B cell (primary cell): ENCODE data around the gene ZNG1C. TPM values are rescaled to one million over a fixed set of nuclear protein-coding genes. Genes with fewer than 3 reads are reported as not detected.
"Not testable (repeated sequence)": the region's sequence is repeated elsewhere in the genome, so short reads cannot be mapped to it uniquely, and the experiment has no call there.

Experiments used
- ATAC-seq: fragments of 200-7000 bp; cut with Tn5 transposase; one replicate; pipeline ENCODE4 v1.10.0; 2021; ENCODE audit warnings: low read depth, mild to moderate bottlenecking, moderate number of reproducible peaks, moderate library complexity
- CTCF ChIA-PET: fragments of 350-600 bp; sonication (Branson Sonifier 250); formaldehyde crosslinking; loops from one replicate; lab custom pipeline; 2021; ENCODE audit warnings: antibody characterized with exemption, inconsistent platforms; lab: Charles Lee
- POLR2A ChIA-PET: fragments of 350-600 bp; sonication (Branson Sonifier 250); formaldehyde crosslinking; loops from one replicate; lab custom pipeline; 2021; ENCODE audit warnings: antibody characterized with exemption; lab: Charles Lee
- DNase-seq: peaks from one replicate; pipeline ENCODE4 v3.0.0; 2013
- H2AFZ ChIP-seq: 2 replicates; pipeline ENCODE4 v1.6.1; 2012; ENCODE audit warnings: mild to moderate bottlenecking, low read depth, low read length; ENCODE audit not compliant: insufficient read depth, poor library complexity, severe bottlenecking
- H3K27ac ChIP-seq, 2 donors: 1 replicate in 1 of 2; 2 replicates in 1 of 2; pipeline ENCODE4 v1.5.1; 2012 to 2013; ENCODE audit warnings: low read length in 2 of 2, mild to moderate bottlenecking in 2 of 2, moderate library complexity in 1 of 2
- H3K27me3 ChIP-seq, 4 experiments: fragments of 200-600 bp in 1 of 4; sonication (generic) in 1 of 4; replicated peaks in 1 of 4; 1 replicate in 2 of 4; 2 replicates in 2 of 4; pipeline versions ENCODE4 v1.6.1 to v1.7.0; 2013 to 2016; ENCODE audit warnings: low read length in 3 of 4, mild to moderate bottlenecking in 2 of 4, mixed read lengths in 1 of 4, moderate library complexity in 1 of 4; ENCODE audit not compliant: insufficient read depth in 4 of 4, control insufficient read depth in 3 of 4; ENCODE audit errors: control extremely low read depth in 1 of 4
- H3K36me3 ChIP-seq, 2 experiments: replicated peaks in 1 of 2; 1 replicate in 1 of 2; 2 replicates in 1 of 2; pipeline versions ENCODE4 v1.6.1 to v1.7.1; 2013; ENCODE audit warnings: low read length in 1 of 2; ENCODE audit not compliant: insufficient read depth in 2 of 2, control insufficient read depth in 1 of 2; ENCODE audit errors: control extremely low read depth in 1 of 2, extremely low read depth in 1 of 2
- H3K4me1 ChIP-seq, 2 donors: fragments of 200-600 bp in 1 of 2; sonication (generic) in 1 of 2; 1 replicate in 1 of 2; 2 replicates in 1 of 2; pipeline versions ENCODE4 v1.5.1 to v1.6.1; 2013 to 2017; ENCODE audit warnings: low read length in 2 of 2; ENCODE audit not compliant: control insufficient read depth in 2 of 2, insufficient read depth in 2 of 2
- H3K4me2 ChIP-seq: replicated peaks from 2 replicates; pipeline ENCODE3; 2012; ENCODE audit warnings: mild to moderate bottlenecking, low read depth, low read length; ENCODE audit not compliant: poor library complexity, severe bottlenecking
- H3K4me3 ChIP-seq, 5 experiments: fragments of 200-600 bp in 1 of 5; sonication (generic) in 1 of 5; 1 replicate in 3 of 5; 2 replicates in 2 of 5; pipeline versions ENCODE4 v1.5.1 to v1.7.0; 2011 to 2016; ENCODE audit warnings: low read length in 4 of 5, mild to moderate bottlenecking in 4 of 5, low read depth in 2 of 5, control low read depth in 1 of 5, moderate library complexity in 1 of 5; ENCODE audit not compliant: insufficient read depth in 1 of 5; ENCODE audit errors: control extremely low read depth in 1 of 5, extremely low read depth in 1 of 5
- H3K79me2 ChIP-seq: fragments of 200-600 bp; sonication (generic); one replicate; pipeline ENCODE4 v1.6.0; 2016; ENCODE audit warnings: low read length; ENCODE audit not compliant: control insufficient read depth, insufficient read depth
- H3K9ac ChIP-seq: fragments of 200-600 bp; sonication (generic); 2 replicates; pipeline ENCODE4 v1.6.1; 2017; ENCODE audit warnings: mild to moderate bottlenecking, low read length, moderate library complexity
- H3K9me3 ChIP-seq, 3 donors: one replicate each; pipeline versions ENCODE4 v1.6.1 to v1.7.1; 2013; ENCODE audit warnings: low read length in 2 of 3; ENCODE audit not compliant: control insufficient read depth in 2 of 3, insufficient read depth in 1 of 3; ENCODE audit errors: control extremely low read depth in 1 of 3
- H4K20me1 ChIP-seq: 2 replicates; pipeline ENCODE4 v1.6.0; 2012; ENCODE audit warnings: mild to moderate bottlenecking, low read length; ENCODE audit not compliant: insufficient read depth, control insufficient read depth, poor library complexity, severe bottlenecking
- H3K27ac Mint-ChIP-seq: one replicate; pipeline ENCODE4 v1.8.0; 2021; ENCODE audit warnings: mixed read lengths
- H3K27me3 Mint-ChIP-seq: one replicate; pipeline ENCODE4 v1.8.0; 2021; ENCODE audit warnings: mixed read lengths
- H3K4me1 Mint-ChIP-seq: one replicate; pipeline ENCODE4 v1.8.0; 2021; ENCODE audit warnings: mixed read lengths
- H3K4me3 Mint-ChIP-seq: one replicate; pipeline ENCODE4 v1.8.0; 2021; ENCODE audit warnings: mixed read lengths
- H3K9me3 Mint-ChIP-seq: one replicate; pipeline ENCODE4 v1.8.0; 2022; ENCODE audit warnings: mixed read lengths; ENCODE audit not compliant: insufficient read depth
- WGBS: methylation state at CpG from one replicate; pipeline ENCODE4 v1.1.5; 2013; ENCODE audit warnings: missing lambda C conversion rate; ENCODE audit not compliant: insufficient coverage; 5-methylcytosine and 5-hydroxymethylcytosine counted together
- intact Hi-C: fragments of 100-400 bp; cut with micrococcal nuclease; formaldehyde crosslinking; loops from one replicate; pipeline ENCODE4 v1.10.0; 2022
- polyA minus RNA-seq: library from RNA; depleted of rRNA, polyadenylated mRNA; stranded (reverse); fragments of >200 nt; gene quantifications from 2 replicates; pipeline ENCODE4 v1.2.3, GENCODE V29; 2012
- polyA plus RNA-seq: library from polyadenylated mRNA; depleted of rRNA; stranded (reverse); fragments of >200 nt; gene quantifications from 2 replicates; pipeline ENCODE4 v1.2.3, GENCODE V29; 2012
- total RNA-seq, 2 donors: library from RNA; stranded (reverse); fragments of 120-200 nt in 1 of 2; gene quantifications; 1 replicate in 1 of 2; 2 replicates in 1 of 2; pipeline versions ENCODE4 v1.2.3 to v1.2.4, GENCODE V29; 2013 to 2022

The ZNG1C gene
- total RNA-seq (56.2 and 65.9 TPM in 2 replicates), polyA plus RNA-seq (24.2 and 48.9 TPM in 2 replicates), polyA minus RNA-seq (22.6 and 26.1 TPM in 2 replicates)
- total RNA-seq (2013): 48.1 TPM

DNA sequence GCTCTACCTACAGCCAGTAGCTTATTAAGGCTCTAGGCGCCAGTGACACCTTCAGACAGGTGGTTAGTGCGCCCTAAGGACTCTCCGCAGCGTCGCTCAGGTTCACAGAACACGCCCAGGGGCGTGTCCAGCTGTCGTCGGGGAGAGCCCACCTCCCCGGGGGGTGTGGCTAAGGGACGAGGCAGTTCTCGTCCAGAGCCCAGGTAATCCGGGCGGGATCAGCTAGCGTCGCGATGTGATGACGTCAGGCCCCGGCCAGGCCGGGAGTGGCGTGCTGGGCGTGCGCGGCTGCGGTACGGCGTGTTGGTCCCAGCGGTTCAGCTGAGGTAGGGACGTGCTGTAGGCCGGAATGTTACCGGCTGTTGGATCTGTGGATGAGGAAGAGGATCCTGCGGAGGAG, at the start of gene ZNG1C:
Gene ZNG1C (plus strand): TSS at position 301 of the 400 bp plus-strand sequence. CDS start 49 bp downstream, at position 350.
- H3K36me3 ChIP-seq, H4K20me1 ChIP-seq, H3K4me1 Mint-ChIP-seq, POLR2A ChIA-PET, H3K4me3 ChIP-seq, CTCF ChIA-PET, H3K4me2 ChIP-seq, H3K79me2 ChIP-seq, H3K9ac ChIP-seq, intact Hi-C loops, H3K27ac ChIP-seq, H3K27me3 ChIP-seq, ATAC-seq, H3K27ac Mint-ChIP-seq, DNase-seq, H3K9me3 Mint-ChIP-seq, H2AFZ ChIP-seq, H3K27me3 Mint-ChIP-seq, H3K4me3 Mint-ChIP-seq, H3K4me1 ChIP-seq, H3K9me3 ChIP-seq: not testable (repeated sequence)
- no CpG with 5 or more reads among the region's 32 CpGs for WGBS

DNA sequence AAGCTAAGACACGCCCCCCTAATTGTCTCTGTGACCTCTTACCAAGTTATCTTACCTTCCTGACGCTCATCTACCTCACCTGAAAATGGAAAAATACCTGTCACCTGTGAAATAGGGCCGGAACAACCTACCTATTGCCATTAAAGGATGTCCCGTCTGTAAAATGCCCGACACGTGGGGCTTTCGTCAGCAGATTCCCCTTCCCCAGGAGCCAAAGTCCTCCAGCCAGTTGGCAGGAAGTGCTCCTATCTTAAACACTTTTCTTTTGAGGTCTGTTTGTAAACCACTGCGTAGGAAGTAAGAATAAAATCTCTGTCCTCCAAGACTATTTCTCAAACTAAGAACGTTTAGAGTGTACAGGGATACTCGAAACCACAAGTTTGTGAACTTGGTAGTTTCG, 654 bp downstream of the ZNG1C start:
- H3K4me1 ChIP-seq, H3K4me3 Mint-ChIP-seq, H3K9me3 Mint-ChIP-seq, H3K9me3 ChIP-seq, H3K79me2 ChIP-seq, H2AFZ ChIP-seq, H3K4me2 ChIP-seq, H3K27me3 ChIP-seq, ATAC-seq, POLR2A ChIA-PET, H3K4me1 Mint-ChIP-seq, H3K4me3 ChIP-seq, H3K36me3 ChIP-seq, intact Hi-C loops, H3K27me3 Mint-ChIP-seq, H3K9ac ChIP-seq, CTCF ChIA-PET, DNase-seq, H3K27ac ChIP-seq, H4K20me1 ChIP-seq, H3K27ac Mint-ChIP-seq: not testable (repeated sequence)
- no CpG with 5 or more reads among the region's 11 CpGs for whole genome bisulfite sequencing

DNA sequence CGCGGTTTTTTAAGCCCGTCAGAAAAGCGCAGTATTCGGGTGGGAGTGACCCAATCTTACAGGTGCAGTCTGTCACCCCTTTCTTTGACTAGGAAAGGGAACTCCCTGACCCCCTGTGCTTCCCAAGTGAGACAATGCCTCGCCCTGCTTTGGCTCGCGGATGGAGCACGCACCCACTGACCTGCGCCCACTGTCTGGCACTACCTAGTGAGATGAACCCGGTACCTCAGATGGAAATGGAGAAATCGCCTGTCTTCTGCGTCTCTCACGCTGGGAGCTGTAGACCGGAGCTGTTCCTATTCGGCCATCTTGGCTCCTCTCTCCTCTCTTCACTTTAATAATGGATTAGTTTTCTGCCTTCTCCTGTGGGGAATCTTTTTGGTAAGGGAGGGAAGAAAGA, 39.3 kb downstream of the ZNG1C start:
- CTCF ChIA-PET, H3K27ac ChIP-seq: not testable (repeated sequence)
- WGBS: no CpG with 5 or more reads among the region's 16 CpGs

DNA sequence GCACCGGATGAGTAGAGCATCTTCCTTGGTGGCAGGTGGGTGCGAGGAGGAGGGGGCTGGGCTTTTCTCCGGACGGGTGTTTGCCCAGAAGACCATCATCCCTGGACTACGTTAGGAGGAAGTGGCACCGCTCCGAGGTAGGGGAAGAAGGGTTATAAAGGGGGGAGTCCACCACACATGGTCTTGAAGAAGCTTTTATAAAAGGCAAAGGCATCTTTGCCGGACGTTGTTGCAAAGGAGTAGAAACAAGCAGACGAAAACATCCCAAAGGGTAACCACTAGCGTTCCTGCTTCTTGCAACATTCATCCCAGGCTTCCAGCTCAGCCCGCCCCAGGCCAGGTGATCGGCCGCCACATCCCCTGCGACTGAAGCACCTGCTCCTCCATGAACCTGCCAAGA, 60.8 kb downstream of the ZNG1C start, which contains the start of gene FOXD4L3:
Gene FOXD4L3 (plus strand): TSS at position 301 of the 400 bp plus-strand sequence. CDS start 85 bp downstream, at position 386.
- not testable (repeated sequence) for H3K4me1 ChIP-seq

More for the DNA sequence above, 39.3 kb downstream of the ZNG1C start:
- H3K9me3 Mint-ChIP-seq, DNase-seq, H2AFZ ChIP-seq, H4K20me1 ChIP-seq, H3K36me3 ChIP-seq, H3K4me1 Mint-ChIP-seq, H3K4me3 ChIP-seq, H3K9me3 ChIP-seq, H3K9ac ChIP-seq, H3K27me3 Mint-ChIP-seq, H3K4me1 ChIP-seq, ATAC-seq, H3K4me2 ChIP-seq, H3K27me3 ChIP-seq, intact Hi-C loops, H3K79me2 ChIP-seq, H3K27ac Mint-ChIP-seq, POLR2A ChIA-PET, H3K4me3 Mint-ChIP-seq: not testable (repeated sequence)

More for the DNA sequence above, 60.8 kb downstream of the ZNG1C start, which contains the start of gene FOXD4L3:
- H3K9me3 Mint-ChIP-seq, H3K27ac ChIP-seq, H3K9me3 ChIP-seq, H3K4me3 ChIP-seq, H4K20me1 ChIP-seq, H3K4me3 Mint-ChIP-seq, CTCF ChIA-PET, H3K27ac Mint-ChIP-seq, H3K27me3 ChIP-seq, H3K79me2 ChIP-seq, intact Hi-C loops, H3K4me2 ChIP-seq, H3K9ac ChIP-seq, H3K36me3 ChIP-seq, ATAC-seq, H2AFZ ChIP-seq, H3K4me1 Mint-ChIP-seq, POLR2A ChIA-PET, H3K27me3 Mint-ChIP-seq, DNase-seq: not testable (repeated sequence)
- WGBS: no CpG with 5 or more reads among the region's 15 CpGs
